Spleen (tissue), 11 donors: ENCODE results near the gene PCSK4. TPM values are rescaled to one million over a fixed set of nuclear protein-coding genes. Genes with fewer than 3 reads are reported as not detected.
"Not testable (repeated sequence)": the region's sequence is repeated elsewhere in the genome, so short reads cannot be mapped to it uniquely, and the experiment has no call there.

Source experiments
- DNase-seq: peaks from one replicate; pipeline ENCODE4 v3.0.0-alpha.2; 2020
- H3K27ac ChIP-seq, 8 donors: fragments of 200-600 bp; sonication (generic) in 7 of 8; 1 replicate in 4 of 8; 2 replicates in 4 of 8; pipeline versions ENCODE4 v1.5.0 to v1.8.0; 2016 to 2021; ENCODE audit warnings: inconsistent platforms in 4 of 8, mild to moderate bottlenecking in 4 of 8, moderate library complexity in 1 of 8
- H3K27me3 ChIP-seq, 7 donors: fragments of 200-600 bp; sonication (generic) in 6 of 7; replicated peaks in 1 of 7; 1 replicate in 4 of 7; 2 replicates in 3 of 7; pipeline versions ENCODE4 v1.5.0 to v1.8.0; 2016 to 2021; ENCODE audit warnings: inconsistent platforms in 3 of 7, mild to moderate bottlenecking in 1 of 7
- H3K36me3 ChIP-seq, 6 donors: fragments of 200-600 bp; sonication (generic) in 5 of 6; 1 replicate in 4 of 6; 2 replicates in 2 of 6; pipeline versions ENCODE4 v1.5.0 to v1.8.0; 2016 to 2021; ENCODE audit warnings: inconsistent platforms in 2 of 6
- H3K4me1 ChIP-seq, 6 donors: fragments of 200-600 bp; sonication (generic) in 5 of 6; 1 replicate in 3 of 6; 2 replicates in 3 of 6; pipeline versions ENCODE4 v1.5.0 to v1.8.0; 2016 to 2021; ENCODE audit warnings: inconsistent platforms in 3 of 6
- H3K4me3 ChIP-seq, 8 donors: fragments of 200-600 bp; sonication (generic) in 7 of 8; 1 replicate in 4 of 8; 2 replicates in 4 of 8; pipeline versions ENCODE4 v1.5.0 to v1.8.0; 2016 to 2021; ENCODE audit warnings: inconsistent platforms in 4 of 8, mild to moderate bottlenecking in 4 of 8, moderate library complexity in 2 of 8
- H3K9me3 ChIP-seq, 8 donors: fragments of 200-600 bp; sonication (generic) in 7 of 8; 1 replicate in 4 of 8; 2 replicates in 4 of 8; pipeline versions ENCODE4 v1.5.0 to v1.8.0; 2016 to 2021; ENCODE audit warnings: inconsistent platforms in 4 of 8
- CTCF ChIP-seq, 11 experiments: fragments of 200-600 bp in 7 of 11; fragments of 450-650 bp in 4 of 11; sonication (generic) in 4 of 11; IDR thresholded peaks in 8 of 11; conservative IDR thresholded peaks in 3 of 11; 1 replicate in 7 of 11; 2 replicates in 4 of 11; pipeline versions ENCODE4 v1.4.0 to v1.8.0; 2016 to 2021; ENCODE audit warnings: antibody characterized with exemption in 11 of 11, inconsistent platforms in 4 of 11, mild to moderate bottlenecking in 1 of 11
- POLR2A ChIP-seq, 3 donors: fragments of 450-650 bp; IDR thresholded peaks; one replicate each; pipeline ENCODE4 v1.5.1; 2017; ENCODE audit warnings: antibody characterized with exemption in 3 of 3, mild to moderate bottlenecking in 1 of 3
- POLR2AphosphoS5 ChIP-seq, 3 donors: sonication (generic); formaldehyde crosslinking; IDR thresholded peaks; one replicate each; pipeline ENCODE4 v1.5.1; 2017; ENCODE audit warnings: antibody characterized with exemption in 3 of 3
- WGBS, 5 donors: extraction: QIAGEN DNeasy Blood & Tissue Kit in 3 of 5; methylation state at CpG; one replicate each; pipeline versions ENCODE4 v1.1.5 to v1.1.7; 2013 to 2018; 5-methylcytosine and 5-hydroxymethylcytosine counted together
- intact Hi-C: fragments of 100-400 bp; cut with DNase I; formaldehyde crosslinking; loops from one replicate; pipeline ENCODE4 v1.15.0; 2023; ENCODE audit warnings: low total_unique reads
- polyA plus RNA-seq, 3 donors: library from polyadenylated mRNA; stranded (reverse); fragments of 200-250 nt; gene quantifications; one replicate each; pipeline ENCODE4 v1.2.1, GENCODE V29; 2013
- total RNA-seq, 7 donors: library from RNA; depleted of rRNA in 3 of 7; stranded (reverse); fragments of >200 nt in 3 of 7; fragmentation: NEBNext Ultra II Directional in 4 of 7; extraction: Animal tissue kit (Norgen Biotek cat#: 25700) in 4 of 7; gene quantifications; one replicate each; pipeline versions ENCODE4 v1.1.0 to v1.2.1, GENCODE V29; 2016 to 2021
- donor health status: healthy with polysubstance abuse.
- donor health status: DM: no; HTN: no; CAD: no; lungs with moderate emphysema.
- donor health status: DM: no; HTN: no; CAD: no.
- donor health status: Bipolar disorder and iron deficiency.
- donor health status: healthy.
- donor health status: DM: no; HTN: no; CAD: no.
- donor health status: DM: yes; HTN: yes; CAD: no.

The PCSK4 gene
- total and polyA plus RNA-seq, 10 donors = 1.1 to 4.2 (median 1.9) TPM

GRCh38 chr19:1481224-1481892, 8.8 kb downstream of the PCSK4 start:
- WGBS, 5 donors = 88 to 93% (median 90%) methylated on average over 26 of the region's 26 CpGs
- intact Hi-C loops = no loop called here
- DNase-seq = no peak

GRCh38 chr19:1478934-1479707, 11.0 kb downstream of the PCSK4 start, which contains the start of gene C19orf25:
Gene C19orf25 (minus strand): TSS chr19:1479215. CDS start chr19:1478903, 312 bp downstream.
- Histone ChIP-seq H3K4me3 (peak within 1 kb of the TSS; percentile 94 to 99 (median 97)), H3K4me1 (peaks cover 11 to 63% (median 33%) of the 10 kb centered on the region in 6 donors), H3K27me3 (peaks cover 0 to under 1% (median 0%) of the 10 kb centered on the region in 7 donors), H3K27ac (peak within 1 kb of the TSS; percentile 75 to 94 (median 85)), H3K9me3 (no peaks in the 10 kb centered on the region), H3K36me3 (peaks cover 0 to 38% (median 23%) of the 10 kb centered on the region in 6 donors)
- TF ChIP-seq CTCF (IDR thresholded peaks at IDR 0.05 in 8 of 11, conservative IDR thresholded peaks at IDR 0.05 in 3 of 11) (peak in 1 of 11 experiments; percentile 15), POLR2AphosphoS5 (IDR thresholded peaks at IDR 0.05) (peak; percentile 95 to 96 (median 95)), POLR2A (IDR thresholded peaks at IDR 0.05) (peak in 2 of 3 donors; percentile 37 to 61)
- intact Hi-C loops = no loop called here
- WGBS, 5 donors = 0 to 1% (median 0%) methylated on average over 34 to 71 of the region's 71 CpGs
- DNase-seq = peak; percentile 99

More at GRCh38 chr19:1481224-1481892, 8.8 kb downstream of the PCSK4 start:
- H3K27me3 ChIP-seq = no peaks in the 10 kb centered on the region
- peaks cover 11 to 41% (median 28%) of the 10 kb centered on the region in 6 donors for H3K4me1 ChIP-seq
- no peaks in the 10 kb centered on the region for H3K9me3 ChIP-seq
- H3K36me3 ChIP-seq = peaks cover 0 to 15% (median 6%) of the 10 kb centered on the region in 6 donors
- no peak for TF ChIP-seq POLR2AphosphoS5 (IDR thresholded peaks at IDR 0.05)
- no peak for TF ChIP-seq POLR2A (IDR thresholded peaks at IDR 0.05)
- no peak for TF ChIP-seq CTCF (IDR thresholded peaks at IDR 0.05 in 8 of 11, conservative IDR thresholded peaks at IDR 0.05 in 3 of 11)
- H3K27ac ChIP-seq = no peak overlapping the region
- no peak overlapping the region for H3K4me3 ChIP-seq

DNA sequence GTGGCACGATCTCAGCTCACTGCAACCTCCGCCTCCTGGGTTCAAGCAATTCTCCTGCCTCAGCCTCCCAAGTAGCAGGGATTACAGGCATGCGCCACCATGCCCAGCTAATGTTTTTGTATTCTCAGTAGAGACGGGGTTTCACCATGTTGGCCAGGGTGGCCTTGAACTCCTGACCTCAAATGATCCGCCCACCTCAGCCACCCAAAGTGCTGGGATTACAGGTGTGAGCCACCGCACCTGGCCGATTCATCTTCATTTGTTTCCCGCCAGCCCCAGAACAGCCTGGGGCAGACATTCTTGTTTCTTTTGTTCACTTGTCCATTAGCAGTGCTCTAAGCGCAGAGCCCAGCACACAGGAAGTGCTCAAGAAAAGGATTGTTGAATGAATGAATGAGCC, 13.1 kb downstream of the PCSK4 start:
- peaks cover 11 to 83% (median 39%) of the 10 kb centered on the region in 6 donors for H3K4me1 ChIP-seq
- H3K36me3 ChIP-seq = peaks cover 0 to 45% (median 25%) of the 10 kb centered on the region in 6 donors
- H3K27ac ChIP-seq, H3K9me3 ChIP-seq, intact Hi-C loops, DNase-seq, H3K4me3 ChIP-seq: not testable (repeated sequence)
- WGBS, 5 donors = 93 to 96% (median 94%) methylated on average over 9 of the region's 9 CpGs
- H3K27me3 ChIP-seq = peaks cover 0 to 21% (median 13%) of the 10 kb centered on the region in 7 donors

DNA sequence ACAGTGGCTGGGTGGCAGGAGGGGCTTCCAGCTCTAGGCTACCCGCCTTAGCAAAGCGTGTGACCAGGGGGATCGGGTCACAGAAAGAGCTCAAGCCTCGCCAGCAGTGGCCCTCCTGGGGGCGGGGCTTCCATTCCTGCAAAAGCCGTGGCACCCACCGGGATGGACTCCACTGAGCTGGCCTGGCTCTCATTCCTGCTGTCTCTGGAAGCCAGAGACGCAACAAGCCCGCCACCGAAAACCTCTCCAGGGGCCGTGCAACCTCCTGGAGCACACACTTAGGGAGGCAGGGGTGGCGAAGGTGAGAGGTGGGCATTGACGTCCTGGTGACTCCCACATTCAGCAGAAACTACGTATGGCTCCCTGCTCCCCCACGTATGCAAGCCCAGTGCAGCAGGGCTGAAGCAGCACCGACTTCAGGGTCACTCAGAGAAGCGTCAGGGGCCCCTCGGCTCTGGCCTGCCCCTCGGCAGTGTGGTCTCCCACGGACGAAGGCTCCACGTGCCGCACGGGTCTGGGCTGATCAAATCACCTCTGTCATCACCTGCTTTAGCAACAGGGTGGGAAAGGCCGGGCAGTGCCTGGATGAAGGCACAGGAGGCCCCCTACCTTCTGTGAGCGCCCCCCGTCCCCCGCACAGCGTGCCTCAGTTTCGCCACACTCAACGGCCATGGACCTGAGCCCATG, 14.3 kb downstream of the PCSK4 start:
- intact Hi-C loops = no loop called here
- 89 to 94% (median 92%) methylated on average over 21 to 31 of the region's 31 CpGs for WGBS, 5 donors

More for the DNA sequence above, 14.3 kb downstream of the PCSK4 start:
- peaks cover 0 to 45% (median 25%) of the 10 kb centered on the region in 6 donors for H3K36me3 ChIP-seq
- H3K9me3 ChIP-seq = no peaks in the 10 kb centered on the region
- TF ChIP-seq POLR2AphosphoS5 (IDR thresholded peaks at IDR 0.05) (peak in 1 of 3 donors; percentile 30), CTCF (IDR thresholded peaks at IDR 0.05 in 8 of 11, conservative IDR thresholded peaks at IDR 0.05 in 3 of 11) (no peak)
- H3K4me1 ChIP-seq = peaks cover 21 to 92% (median 51%) of the 10 kb centered on the region in 6 donors
- no peak overlapping the region for H3K4me3 ChIP-seq
- no peak overlapping the region for H3K27ac ChIP-seq
- peaks cover 6 to 33% (median 24%) of the 10 kb centered on the region in 7 donors for H3K27me3 ChIP-seq
- DNase-seq = peak; percentile 70
